T1000 (cell line): ENCODE results near the gene PARD6A.
A peak's percentile ranks its signal among the peaks of the same experiment; 100 is the strongest.

Experiments used
- DNase-seq: peaks from one replicate; lab custom pipeline; 2025; ENCODE audit warnings: mixed read lengths; lab: John Stamatoyannopoulos, UW

Gene PARD6A

GRCh38 chr16:67660564-67661028, at the start of gene PARD6A:
TSS of gene PARD6A (plus strand) at chr16:67660960. CDS start at chr16:67661039, 79 bp downstream.
- DNase-seq, result peak; percentile 86

- no peak for DNase-seq
Measured at GRCh38 chr16:67613808-67614207, 47.0 kb upstream of the PARD6A start.

- DNase-seq, result no peak
Measured at GRCh38 chr16:67628216-67628615, 32.5 kb upstream of the PARD6A start.

- no peak for DNase-seq
Measured at GRCh38 chr16:67632415-67633172, 28.2 kb upstream of the PARD6A start.

GRCh38 chr16:67636713-67637112, 24.0 kb upstream of the PARD6A start:
- no peak for DNase-seq

- no peak for DNase-seq
Measured at GRCh38 chr16:67637625-67638024, 23.1 kb upstream of the PARD6A start.

GRCh38 chr16:67641779-67642708, 18.7 kb upstream of the PARD6A start:
- DNase-seq, result no peak

- no peak for DNase-seq
Measured at GRCh38 chr16:67644038-67644437, 16.7 kb upstream of the PARD6A start.

- no peak for DNase-seq
Measured at GRCh38 chr16:67645397-67646121, 15.2 kb upstream of the PARD6A start.

GRCh38 chr16:67647111-67647651, 13.6 kb upstream of the PARD6A start:
- DNase-seq, result no peak

- no peak for DNase-seq
Measured at GRCh38 chr16:67647681-67648080, 13.1 kb upstream of the PARD6A start.

- DNase-seq, result no peak
Measured at GRCh38 chr16:67648088-67648763, 12.5 kb upstream of the PARD6A start.

GRCh38 chr16:67648764-67649407, 11.9 kb upstream of the PARD6A start:
- no peak for DNase-seq

GRCh38 chr16:67649494-67649931, 11.2 kb upstream of the PARD6A start:
- DNase-seq, result no peak

- DNase-seq, result no peak
Measured at GRCh38 chr16:67650023-67650422, 10.7 kb upstream of the PARD6A start.

- no peak for DNase-seq
Measured at GRCh38 chr16:67651039-67651438, 9.7 kb upstream of the PARD6A start.

GRCh38 chr16:67651847-67652246, 8.9 kb upstream of the PARD6A start:
- DNase-seq, result no peak

- DNase-seq, result no peak
Measured at GRCh38 chr16:67652578-67653127, 8.1 kb upstream of the PARD6A start.

- no peak for DNase-seq
Measured at GRCh38 chr16:67653128-67653788, 7.5 kb upstream of the PARD6A start.
